Stimulated activated CD8-positive, alpha-beta memory T cell treated with anti-CD3 and anti-CD28 coated beads, Interleukin-15, amount 100 ng/mL, for 1 hour (primary cell): ENCODE results near the gene MZB1.
"Not testable (repeated sequence)": the region's sequence is repeated elsewhere in the genome, so short reads cannot be mapped to it uniquely, and the experiment has no call there.

Source experiments
- DNase-seq: peaks from one replicate; pipeline ENCODE4 v3.0.0-alpha.2; 2020; ENCODE audit warnings: low read depth

The MZB1 gene

GRCh38 chr5:139391570-139392323 lies 2.0 kb upstream of the MZB1 start:
- DNase-seq: no peak

GRCh38 chr5:139390639-139391569 lies 1.2 kb upstream of the MZB1 start:
- no peak for DNase-seq

GRCh38 chr5:139388198-139388821 lies 1.4 kb downstream of the MZB1 start:
- DNase-seq: no peak

- no peak for DNase-seq
Measured at GRCh38 chr5:139387611-139388197, 2.0 kb downstream of the MZB1 start.

GRCh38 chr5:139386956-139387355 lies 2.8 kb downstream of the MZB1 start:
- not testable (repeated sequence) for DNase-seq

GRCh38 chr5:139386050-139386438 lies 3.7 kb downstream of the MZB1 start:
- no peak for DNase-seq

GRCh38 chr5:139385061-139386049 lies 4.4 kb downstream of the MZB1 start:
- DNase-seq: no peak

- DNase-seq: no peak
Measured at GRCh38 chr5:139384591-139385051, 5.1 kb downstream of the MZB1 start.

GRCh38 chr5:139383993-139384590 lies 5.6 kb downstream of the MZB1 start:
- no peak for DNase-seq

GRCh38 chr5:139383275-139383992 lies 6.3 kb downstream of the MZB1 start, which contains the start of gene SLC23A1:
SLC23A1 (minus strand) TSS chr5:139383297; CDS start chr5:139383253, 44 bp downstream.
- DNase-seq: no peak

GRCh38 chr5:139382807-139383206 lies 6.9 kb downstream of the MZB1 start:
- DNase-seq: no peak

GRCh38 chr5:139381837-139382761 lies 7.6 kb downstream of the MZB1 start:
- DNase-seq: no peak

GRCh38 chr5:139379626-139380449 lies 9.9 kb downstream of the MZB1 start:
- no peak for DNase-seq

GRCh38 chr5:139378941-139379361 lies 10.8 kb downstream of the MZB1 start:
- DNase-seq: no peak

GRCh38 chr5:139378101-139378825 lies 11.4 kb downstream of the MZB1 start:
- no peak for DNase-seq

GRCh38 chr5:139377226-139377625 lies 12.5 kb downstream of the MZB1 start:
- DNase-seq: no peak

- no peak for DNase-seq
Measured at GRCh38 chr5:139376364-139376763, 13.3 kb downstream of the MZB1 start.
